HG03432 (cell line): Measurements from ENCODE around the gene C16orf90.
"Not testable (repeated sequence)": the region's sequence is repeated elsewhere in the genome, so short reads cannot be mapped to it uniquely, and the experiment has no call there.

Experiments used
- ATAC-seq: cut with Tn5 transposase; IDR thresholded peaks from one replicate; pipeline ENCODE4 v1.9.1; 2021; ENCODE audit warnings: mild to moderate bottlenecking, moderate library complexity; ENCODE audit not compliant: unreplicated experiment

Gene C16orf90

GRCh38 chr16:3485097-3485745, 10.1 kb downstream of the C16orf90 start:
- ATAC-seq, result no peak

- no peak for ATAC-seq
These were observed 10.8 kb downstream of the C16orf90 start for GRCh38 chr16:3484318-3485096.

- ATAC-seq, result no peak
These were observed 12.5 kb downstream of the C16orf90 start for GRCh38 chr16:3482659-3483241.

- ATAC-seq, result no peak
These were observed 13.3 kb downstream of the C16orf90 start for GRCh38 chr16:3481696-3482658.

GRCh38 chr16:3480901-3481695, 14.2 kb downstream of the C16orf90 start:
- ATAC-seq, result no peak

GRCh38 chr16:3479654-3480216, 15.6 kb downstream of the C16orf90 start:
- ATAC-seq, result no peak

GRCh38 chr16:3478242-3478925, 16.9 kb downstream of the C16orf90 start:
- ATAC-seq, result no peak

- no peak for ATAC-seq
These were observed 18.9 kb downstream of the C16orf90 start for GRCh38 chr16:3476409-3476808.

GRCh38 chr16:3475604-3476375, 19.5 kb downstream of the C16orf90 start:
- ATAC-seq, result no peak

GRCh38 chr16:3474870-3475269, 20.4 kb downstream of the C16orf90 start:
- ATAC-seq, result not testable (repeated sequence)

- no peak for ATAC-seq
These were observed 21.0 kb downstream of the C16orf90 start for GRCh38 chr16:3474136-3474779.

- ATAC-seq, result not testable (repeated sequence)
These were observed 21.7 kb downstream of the C16orf90 start for GRCh38 chr16:3473596-3473943.

- no peak for ATAC-seq
These were observed 22.3 kb downstream of the C16orf90 start for GRCh38 chr16:3472878-3473595.

- no peak for ATAC-seq
These were observed 23.6 kb downstream of the C16orf90 start for GRCh38 chr16:3471518-3472176.

GRCh38 chr16:3470723-3471122, 24.6 kb downstream of the C16orf90 start:
- ATAC-seq, result no peak

GRCh38 chr16:3469736-3470135, 25.6 kb downstream of the C16orf90 start:
- ATAC-seq, result no peak

- ATAC-seq, result no peak
These were observed 26.8 kb downstream of the C16orf90 start for GRCh38 chr16:3468501-3468900.
